HCT116 (cell line): Measurements from ENCODE around the gene CA6. TPM values are rescaled to one million over a fixed set of nuclear protein-coding genes. Genes with fewer than 3 reads are reported as not detected.

Experiments used
- ATAC-seq: fragments of 200-7000 bp; cut with Tn5 transposase; 2 replicates; pipeline ENCODE4 v1.9.1; 2020; ENCODE audit warnings: mild to moderate bottlenecking, moderate library complexity
- BruUV-seq: library from RNA; stranded (reverse); fragments of 400-500 nt; replicated peaks from 2 replicates; lab custom pipeline; 2021; lab: Mats Ljungman, UMichigan
- CTCF ChIA-PET: fragments of 300-600 bp; sonication (Branson Sonifier 250); formaldehyde crosslinking; loops from one replicate; lab custom pipeline; 2021; ENCODE audit warnings: antibody characterized with exemption; lab: Charles Lee
- POLR2A ChIA-PET: fragments of 300-600, 350-600 bp; sonication (Branson Sonifier 250); formaldehyde crosslinking; loops from one replicate; lab custom pipeline; 2021; ENCODE audit warnings: antibody characterized with exemption; lab: Charles Lee
- RAD21 ChIA-PET, 2 experiments: fragments of 300-600 bp; sonication (Branson Sonifier 250); formaldehyde crosslinking; loops; one replicate each; lab custom pipeline; 2023; ENCODE audit warnings: low total read pairs in 2 of 2; ENCODE audit not compliant: uncharacterized antibody in 2 of 2, unreplicated experiment in 2 of 2, low non-redundant PET in 1 of 2; lab: Charles Lee
- DNase-seq: peaks from one replicate; pipeline ENCODE4 v3.0.0-alpha.2; 2010; ENCODE audit warnings: low read depth, low spot score
- H2AFZ ChIP-seq: fragments of 200-600 bp; shearing (Covaris generic), sonication (generic); 2 replicates; pipeline ENCODE4 v1.6.1; 2017; ENCODE audit warnings: low read depth, mixed run types, mixed read lengths, antibody characterized with exemption, low read length; ENCODE audit not compliant: poor library complexity, severe bottlenecking
- H3K27ac ChIP-seq: 2 replicates; pipeline ENCODE4 v1.5.1; 2012; ENCODE audit warnings: low read depth, low read length
- H3K27me3 ChIP-seq: fragments of 200-600 bp; sonication (generic); 2 replicates; pipeline ENCODE4 v1.6.1; 2016; ENCODE audit warnings: mixed run types, low read length, mixed read lengths; ENCODE audit not compliant: insufficient read depth
- H3K36me3 ChIP-seq, 2 experiments: fragments of 200-500 bp in 1 of 2; fragments of 200-600 bp in 1 of 2; sonication (Bioruptor generic) in 1 of 2; sonication (generic) in 1 of 2; 2 replicates each; pipeline versions ENCODE4 v1.5.1 to v1.6.1; 2014 to 2016; ENCODE audit warnings: low read length in 2 of 2, inconsistent platforms in 1 of 2, mixed read lengths in 1 of 2, mixed run types in 1 of 2; ENCODE audit not compliant: insufficient read depth in 2 of 2, control insufficient read depth in 1 of 2
- H3K4me1 ChIP-seq, 2 experiments: fragments of 200-600 bp in 1 of 2; sonication (generic) in 1 of 2; 2 replicates each; pipeline versions ENCODE4 v1.5.1 to v1.6.1; 2012 to 2017; ENCODE audit warnings: low read length in 2 of 2, inconsistent platforms in 1 of 2, mild to moderate bottlenecking in 1 of 2, mixed read lengths in 1 of 2, mixed run types in 1 of 2, moderate library complexity in 1 of 2; ENCODE audit not compliant: insufficient read depth in 2 of 2, control insufficient read depth in 1 of 2
- H3K4me2 ChIP-seq: fragments of 200-600 bp; sonication (generic); 2 replicates; pipeline ENCODE4 v1.6.1; 2017; ENCODE audit warnings: mixed run types, low read length, mixed read lengths
- H3K4me3 ChIP-seq, 2 experiments: fragments of 200-600 bp in 1 of 2; sonication (generic) in 1 of 2; replicated peaks in 1 of 2; 2 replicates each; pipeline ENCODE4 v1.5.1; 2011 to 2016; ENCODE audit warnings: low read length in 2 of 2, control low read depth in 1 of 2, low read depth in 1 of 2, mild to moderate bottlenecking in 1 of 2, mixed read lengths in 1 of 2, mixed run types in 1 of 2
- H3K79me2 ChIP-seq: fragments of 200-600 bp; sonication (generic); 2 replicates; pipeline ENCODE4 v1.6.1; 2017; ENCODE audit warnings: mild to moderate bottlenecking, mixed run types, low read length, moderate library complexity, mixed read lengths; ENCODE audit not compliant: insufficient read depth
- H3K9ac ChIP-seq: fragments of 200-600 bp; sonication (generic); 2 replicates; pipeline ENCODE4 v1.6.1; 2016; ENCODE audit warnings: low read length, mixed read lengths
- H3K9me2 ChIP-seq: fragments of 200-600 bp; sonication (generic), shearing (Covaris generic); 2 replicates; pipeline ENCODE4 v1.6.1; 2017; ENCODE audit warnings: mixed run types, mild to moderate bottlenecking, moderate library complexity; ENCODE audit not compliant: insufficient read depth
- H3K9me3 ChIP-seq, 2 experiments: fragments of 200-500 bp in 1 of 2; fragments of 200-600 bp in 1 of 2; sonication (Bioruptor generic) in 1 of 2; sonication (generic) in 1 of 2; 2 replicates each; pipeline ENCODE4 v1.6.1; 2014 to 2017; ENCODE audit warnings: low read length in 2 of 2, mixed read lengths in 2 of 2, inconsistent platforms in 1 of 2, low read depth in 1 of 2, mild to moderate bottlenecking in 1 of 2, mixed run types in 1 of 2, moderate library complexity in 1 of 2; ENCODE audit not compliant: control insufficient read depth in 1 of 2, insufficient read depth in 1 of 2
- H4K20me1 ChIP-seq: fragments of 200-600 bp; sonication (generic), shearing (Covaris generic); 2 replicates; pipeline ENCODE4 v1.6.1; 2017; ENCODE audit warnings: mixed run types, mild to moderate bottlenecking, moderate library complexity; ENCODE audit not compliant: insufficient read depth
- ATF3 ChIP-seq: IDR thresholded peaks from 2 replicates; pipeline ENCODE4 v1.6.1; 2012
- CTCF ChIP-seq, 3 experiments: fragments of 200-600 bp in 1 of 3; sonication (generic) in 1 of 3; IDR thresholded peaks in 2 of 3; conservative IDR thresholded peaks in 1 of 3; 2 replicates each; pipeline ENCODE4 v1.5.1; 2012 to 2017; ENCODE audit warnings: low read depth in 2 of 3, low read length in 2 of 3, antibody characterized with exemption in 1 of 3, borderline replicate concordance in 1 of 3, control low read depth in 1 of 3, mild to moderate bottlenecking in 1 of 3, mixed read lengths in 1 of 3, mixed run types in 1 of 3, moderate library complexity in 1 of 3; ENCODE audit not compliant: insufficient read depth in 1 of 3
- JUND ChIP-seq: IDR thresholded peaks from 2 replicates; pipeline ENCODE4 v1.6.1; 2012
- MAX ChIP-seq: IDR thresholded peaks from 2 replicates; pipeline ENCODE4 v1.6.1; 2012
- RAD21 ChIP-seq: IDR thresholded peaks from 2 replicates; pipeline ENCODE4 v1.6.1; 2012; ENCODE audit warnings: low read depth, mild to moderate bottlenecking
- SP1 ChIP-seq: IDR thresholded peaks from 2 replicates; pipeline ENCODE4 v1.6.1; 2012; ENCODE audit warnings: low read depth
- SRF ChIP-seq: IDR thresholded peaks from 2 replicates; pipeline ENCODE4 v1.6.1; 2012; ENCODE audit warnings: low read depth
- YY1 ChIP-seq: IDR thresholded peaks from 2 replicates; pipeline ENCODE4 v1.6.1; 2011; ENCODE audit warnings: low read length, low read depth, moderate library complexity, mild to moderate bottlenecking; ENCODE audit not compliant: insufficient replicate concordance; ENCODE audit errors: extremely low read depth
- intact Hi-C: fragments of 100-400 bp; cut with micrococcal nuclease; formaldehyde crosslinking; loops from 2 replicates; pipeline ENCODE4 v1.10.0; 2022
- total RNA-seq: library from RNA; stranded (reverse); gene quantifications from one replicate; pipeline ENCODE4 v1.2.1, GENCODE V29; 2021; ENCODE audit not compliant: unreplicated experiment
- TF ChIP-seq, protein P1 (sequence below): IDR thresholded peaks from 2 replicates; pipeline ENCODE4 v1.6.1; 2011; ENCODE audit warnings: mild to moderate bottlenecking, low read length, moderate library complexity; ENCODE audit not compliant: insufficient replicate concordance; ENCODE audit errors: extremely low read depth

The CA6 gene
- total RNA-seq, 1 experiment from 2014 or later: not detected

DNA sequence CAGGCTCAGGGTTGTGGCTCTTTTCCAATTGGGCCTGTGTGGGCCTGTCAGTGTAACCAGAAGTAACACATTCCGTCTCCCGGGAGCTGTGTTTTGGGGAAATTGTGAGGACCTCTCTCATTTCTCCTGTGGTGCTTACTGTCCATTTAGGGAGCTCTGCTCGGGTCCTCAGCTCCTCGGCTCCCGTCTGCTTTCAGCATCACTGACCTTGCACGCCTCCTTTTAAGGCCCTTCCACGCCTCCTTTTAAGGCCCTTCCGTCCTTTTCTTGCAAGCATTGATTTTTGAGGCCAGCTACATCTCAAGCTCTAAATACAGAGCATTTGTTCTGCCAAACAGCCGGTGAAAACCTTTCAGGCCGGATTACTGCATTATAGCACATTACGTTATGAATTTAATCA is 9.7 kb downstream of the CA6 start:
- BruUV-seq: no TSS peak
- RAD21 ChIA-PET: no interaction called here
- H3K4me2 ChIP-seq: no peak overlapping the region
- H4K20me1 ChIP-seq: no peaks in the 10 kb centered on the region
- TF ChIP-seq, protein P1, sequence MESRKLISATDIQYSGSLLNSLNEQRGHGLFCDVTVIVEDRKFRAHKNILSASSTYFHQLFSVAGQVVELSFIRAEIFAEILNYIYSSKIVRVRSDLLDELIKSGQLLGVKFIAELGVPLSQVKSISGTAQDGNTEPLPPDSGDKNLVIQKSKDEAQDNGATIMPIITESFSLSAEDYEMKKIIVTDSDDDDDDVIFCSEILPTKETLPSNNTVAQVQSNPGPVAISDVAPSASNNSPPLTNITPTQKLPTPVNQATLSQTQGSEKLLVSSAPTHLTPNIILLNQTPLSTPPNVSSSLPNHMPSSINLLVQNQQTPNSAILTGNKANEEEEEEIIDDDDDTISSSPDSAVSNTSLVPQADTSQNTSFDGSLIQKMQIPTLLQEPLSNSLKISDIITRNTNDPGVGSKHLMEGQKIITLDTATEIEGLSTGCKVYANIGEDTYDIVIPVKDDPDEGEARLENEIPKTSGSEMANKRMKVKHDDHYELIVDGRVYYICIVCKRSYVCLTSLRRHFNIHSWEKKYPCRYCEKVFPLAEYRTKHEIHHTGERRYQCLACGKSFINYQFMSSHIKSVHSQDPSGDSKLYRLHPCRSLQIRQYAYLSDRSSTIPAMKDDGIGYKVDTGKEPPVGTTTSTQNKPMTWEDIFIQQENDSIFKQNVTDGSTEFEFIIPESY: no peak
- TF ChIP-seq ATF3 (no peak), MAX (no peak), CTCF (IDR thresholded peaks at IDR 0.05 in 2 of 3, conservative IDR thresholded peaks at IDR 0.05 in 1 of 3; ENCODE audit: borderline replicate concordance in 1 of 3, insufficient read depth in 1 of 3, low read depth in 2 of 3, low read length in 2 of 3) (no peak), RAD21 (no peak), YY1 (no peak), JUND (no peak), SRF (no peak), SP1 (no peak)
- CTCF ChIA-PET: interaction anchor here (0.8 kb wide), 1 partner anchor 50 kb away, joined by 4 read pairs; no protein-coding TSS in a partner anchor
- no peaks in the 10 kb centered on the region for H3K9me3 ChIP-seq
- intact Hi-C loops: no loop called here
- H3K9me2 ChIP-seq: no peaks in the 10 kb centered on the region
- no peaks in the 10 kb centered on the region for H3K36me3 ChIP-seq
- no peaks in the 10 kb centered on the region for H3K4me1 ChIP-seq
- no peaks in the 10 kb centered on the region for H3K79me2 ChIP-seq
- H2AFZ ChIP-seq: no peak overlapping the region
- DNase-seq (no peak), ATAC-seq (no peak)
- H3K27me3 ChIP-seq: no peaks in the 10 kb centered on the region
- no peak overlapping the region for H3K4me3 ChIP-seq
- POLR2A ChIA-PET: no interaction called here
- H3K9ac ChIP-seq: no peak overlapping the region
- H3K27ac ChIP-seq: no peak overlapping the region
